HG02852 (cell line): ENCODE results near the gene TXNDC12.
"Not testable (repeated sequence)": the region's sequence is repeated elsewhere in the genome, so short reads cannot be mapped to it uniquely, and the experiment has no call there.

Source experiments
- ATAC-seq: cut with Tn5 transposase; IDR thresholded peaks from one replicate; pipeline ENCODE4 v1.9.1; 2021; ENCODE audit warnings: mild to moderate bottlenecking, moderate library complexity; ENCODE audit not compliant: unreplicated experiment

The TXNDC12 gene

GRCh38 chr1:52053862-52054261, 1.1 kb downstream of the TXNDC12 start:
- ATAC-seq = no peak

- not testable (repeated sequence) for ATAC-seq
Measured at GRCh38 chr1:52049337-52049736, 5.7 kb downstream of the TXNDC12 start.

- not testable (repeated sequence) for ATAC-seq
Measured at GRCh38 chr1:52045666-52046195, 9.3 kb downstream of the TXNDC12 start.

- no peak for ATAC-seq
Measured at GRCh38 chr1:52045236-52045635, 9.8 kb downstream of the TXNDC12 start.

GRCh38 chr1:52041551-52042185, 13.3 kb downstream of the TXNDC12 start:
- no peak for ATAC-seq

- ATAC-seq = no peak
Measured at GRCh38 chr1:52037909-52038308, 17.1 kb downstream of the TXNDC12 start.

GRCh38 chr1:52037402-52037814, 17.6 kb downstream of the TXNDC12 start:
- no peak for ATAC-seq

- no peak for ATAC-seq
Measured at GRCh38 chr1:52034050-52034384, 21.0 kb downstream of the TXNDC12 start.

GRCh38 chr1:52033190-52034049, 21.6 kb downstream of the TXNDC12 start, which contains the start of gene KTI12:
KTI12 (minus strand) TSS chr1:52033810; CDS start chr1:52033761, 49 bp downstream.
- peak; percentile 82 for ATAC-seq

GRCh38 chr1:52032785-52033131, 22.2 kb downstream of the TXNDC12 start:
- peak; percentile 35 for ATAC-seq

GRCh38 chr1:52032124-52032784, 22.7 kb downstream of the TXNDC12 start:
- ATAC-seq = peak; percentile 31

- not testable (repeated sequence) for ATAC-seq
Measured at GRCh38 chr1:52028839-52029238, 26.2 kb downstream of the TXNDC12 start.

GRCh38 chr1:52028328-52028727, 26.7 kb downstream of the TXNDC12 start:
- no peak for ATAC-seq

- no peak for ATAC-seq
Measured at GRCh38 chr1:52026278-52026677, 28.7 kb downstream of the TXNDC12 start.

- ATAC-seq = no peak
Measured at GRCh38 chr1:52022133-52022532, 32.9 kb downstream of the TXNDC12 start.

GRCh38 chr1:52008071-52008809, 46.8 kb downstream of the TXNDC12 start:
- ATAC-seq = no peak

GRCh38 chr1:52007215-52008002, 47.6 kb downstream of the TXNDC12 start:
- ATAC-seq = no peak

GRCh38 chr1:52006081-52006553, 48.9 kb downstream of the TXNDC12 start:
- ATAC-seq = not testable (repeated sequence)

- ATAC-seq = not testable (repeated sequence)
Measured at GRCh38 chr1:52005548-52005947, 49.4 kb downstream of the TXNDC12 start.

- ATAC-seq = no peak
Measured at GRCh38 chr1:52003877-52004276, 51.1 kb downstream of the TXNDC12 start.
